ENCODE measurements around the gene PHF11. TPM values are rescaled to one million over a fixed set of nuclear protein-coding genes. Genes with fewer than 3 reads are reported as not detected.

The PHF11 gene
- total RNA-seq = 10 to 100 TPM; 33.8 to 56.5 (median 52.1) TPM

- Histone ChIP-seq H3K36me3 (no peaks in the 10 kb centered on the region), H3K4me3 (peak within 1 kb of the TSS; percentile 54 to 81 (median 69)), H3K27me3 (no peaks in the 10 kb centered on the region), H3K9me3 (no peaks in the 10 kb centered on the region), H3K27ac (peak within 1 kb of the TSS; percentile 96 to 98), H3K4me1 (no peaks in the 10 kb centered on the region)
- peak; percentile 71 to 78 for DNase-seq (ENCODE audit: low spot score in 2 of 2)
- intact Hi-C loops (cut with DNase I; ENCODE audit: low total_unique reads) = no loop called here
- TF ChIP-seq POLR2A (IDR thresholded peaks at IDR 0.05) = no peak
- TF ChIP-seq POLR2AphosphoS5 (IDR thresholded peaks at IDR 0.05) = peak in 2 of 3 donors; percentile 32 to 52
These were observed at the start of gene PHF11 for GRCh38 chr13:49495783-49496762. TSS of gene PHF11 (plus strand) at chr13:49495953. CDS start at chr13:49496002, 49 bp downstream.

- Histone ChIP-seq H3K36me3 (no peaks in the 10 kb centered on the region), H3K27me3 (no peaks in the 10 kb centered on the region), H3K27ac (no peak overlapping the region), H3K4me1 (peaks cover 0 to 7% of the 10 kb centered on the region in 2 donors), H3K4me3 (no peak overlapping the region), H3K9me3 (no peaks in the 10 kb centered on the region)
- no peak for TF ChIP-seq CTCF (IDR thresholded peaks at IDR 0.05)
- TF ChIP-seq POLR2A (IDR thresholded peaks at IDR 0.05) = no peak
- TF ChIP-seq POLR2AphosphoS5 (IDR thresholded peaks at IDR 0.05) = no peak
- intact Hi-C loops (cut with DNase I; ENCODE audit: low total_unique reads) = no loop called here
- no peak for DNase-seq (ENCODE audit: low spot score in 2 of 2)
These were observed 49.3 kb upstream of the PHF11 start for GRCh38 chr13:49446473-49446872.

GRCh38 chr13:49448753-49449152, 47.0 kb upstream of the PHF11 start:
- H3K27ac ChIP-seq = no peak overlapping the region
- H3K27me3 ChIP-seq = no peaks in the 10 kb centered on the region
- no peak for TF ChIP-seq POLR2A (IDR thresholded peaks at IDR 0.05)
- H3K36me3 ChIP-seq = no peaks in the 10 kb centered on the region
- intact Hi-C loops (cut with DNase I; ENCODE audit: low total_unique reads) = no loop called here
- H3K4me1 ChIP-seq = peaks cover 0 to 7% of the 10 kb centered on the region in 2 donors
- no peak for DNase-seq (ENCODE audit: low spot score in 2 of 2)
- no peaks in the 10 kb centered on the region for H3K9me3 ChIP-seq
- H3K4me3 ChIP-seq = no peak overlapping the region

- Histone ChIP-seq H3K4me1 (peaks cover 0 to 7% of the 10 kb centered on the region in 2 donors), H3K9me3 (no peaks in the 10 kb centered on the region), H3K36me3 (no peaks in the 10 kb centered on the region), H3K4me3 (no peak overlapping the region), H3K27ac (no peak overlapping the region), H3K27me3 (no peaks in the 10 kb centered on the region)
- intact Hi-C loops (cut with DNase I; ENCODE audit: low total_unique reads) = no loop called here
- TF ChIP-seq CTCF (IDR thresholded peaks at IDR 0.05) = no peak
- no peak for TF ChIP-seq POLR2AphosphoS5 (IDR thresholded peaks at IDR 0.05)
- no peak for TF ChIP-seq POLR2A (IDR thresholded peaks at IDR 0.05)
- DNase-seq (ENCODE audit: low spot score in 2 of 2) = no peak
These were observed 45.5 kb upstream of the PHF11 start for GRCh38 chr13:49450105-49450819.

- intact Hi-C loops (cut with DNase I; ENCODE audit: low total_unique reads) = no loop called here
- no peak for TF ChIP-seq CTCF (IDR thresholded peaks at IDR 0.05)
- TF ChIP-seq POLR2AphosphoS5 (IDR thresholded peaks at IDR 0.05) = no peak
- TF ChIP-seq POLR2A (IDR thresholded peaks at IDR 0.05) = no peak
- Histone ChIP-seq H3K4me3 (no peak overlapping the region), H3K36me3 (no peaks in the 10 kb centered on the region), H3K4me1 (no peaks in the 10 kb centered on the region), H3K9me3 (no peaks in the 10 kb centered on the region), H3K27ac (no peak overlapping the region), H3K27me3 (no peaks in the 10 kb centered on the region)
- no peak for DNase-seq (ENCODE audit: low spot score in 2 of 2)
These were observed 42.9 kb upstream of the PHF11 start for GRCh38 chr13:49452725-49453457.
